Measurements from ENCODE around the gene PPP1R2B.

GRCh38 chr5:156892864-156893263 is 42.8 kb downstream of the PPP1R2B start:
- TF ChIP-seq CTCF (conservative IDR thresholded peaks at IDR 0.05 in 1 of 2, IDR thresholded peaks at IDR 0.05 in 1 of 2; ENCODE audit: low read depth in 1 of 2, low read length in 2 of 2) (no peak), EZH2 (IDR thresholded peaks at IDR 0.05; ENCODE audit: low read length, missing control alignments) (no peak)
